IMR-90 (cell line): ENCODE results near the gene ROBO2. TPM values are rescaled to one million over a fixed set of nuclear protein-coding genes. Genes with fewer than 3 reads are reported as not detected.

ENCODE experiments used
- ATAC-seq: fragments of 200-7000 bp; cut with Tn5 transposase; 2 replicates; pipeline ENCODE4 v1.9.1; 2020; ENCODE audit warnings: low read depth, mild to moderate bottlenecking, moderate library complexity
- BruUV-seq: library from RNA; stranded (reverse); fragments of 400-500 nt; replicated peaks from 2 replicates; lab custom pipeline; 2021; lab: Mats Ljungman, UMichigan
- CTCF ChIA-PET: fragments of 300-600 bp; formaldehyde crosslinking; extraction: SDS; loops from one replicate; lab custom pipeline; 2021; ENCODE audit warnings: antibody characterized with exemption; lab: Yijun Ruan, JAX
- POLR2A ChIA-PET: fragments of 300-600 bp; sonication (Branson Sonifier 250); formaldehyde crosslinking; loops from one replicate; lab custom pipeline; 2022; ENCODE audit warnings: antibody characterized with exemption; ENCODE audit not compliant: unreplicated experiment; lab: Charles Lee
- DNase-seq: peaks from one replicate; pipeline ENCODE4 v3.0.0; 2013
- H2AFZ ChIP-seq: replicated peaks from 2 replicates; pipeline ENCODE3; 2013; ENCODE audit warnings: low read length, mild to moderate bottlenecking; ENCODE audit not compliant: poor library complexity
- H2AK5ac ChIP-seq: 2 replicates; pipeline ENCODE4 v1.6.1; 2013; ENCODE audit warnings: low read depth, low read length, inconsistent platforms
- H2AK9ac ChIP-seq: replicated peaks from 2 replicates; pipeline ENCODE3; 2013; ENCODE audit warnings: mild to moderate bottlenecking, low read depth, low read length, moderate library complexity; ENCODE audit not compliant: poor library complexity
- H2BK120ac ChIP-seq: 2 replicates; pipeline ENCODE4 v1.6.1; 2013; ENCODE audit warnings: low read depth, low read length, inconsistent platforms
- H2BK15ac ChIP-seq: 3 replicates; pipeline ENCODE4 v1.6.1; 2013; ENCODE audit warnings: low read depth, low read length, inconsistent platforms
- H2BK20ac ChIP-seq: 2 replicates; pipeline ENCODE4 v1.6.1; 2013; ENCODE audit warnings: low read depth, mild to moderate bottlenecking, inconsistent platforms, low read length, moderate library complexity
- H2BK5ac ChIP-seq: 2 replicates; pipeline ENCODE4 v1.6.1; 2013; ENCODE audit warnings: mild to moderate bottlenecking, low read depth, low read length, inconsistent platforms; ENCODE audit not compliant: poor library complexity, severe bottlenecking
- H3K14ac ChIP-seq: replicated peaks from 2 replicates; pipeline ENCODE4 v1.6.1; 2013; ENCODE audit warnings: low read depth, low read length, inconsistent platforms
- H3K18ac ChIP-seq: 2 replicates; pipeline ENCODE4 v1.6.1; 2013; ENCODE audit warnings: low read depth, low read length, control low read depth
- H3K23ac ChIP-seq: 2 replicates; pipeline ENCODE4 v1.6.1; 2013; ENCODE audit warnings: low read depth, low read length, inconsistent platforms
- H3K27ac ChIP-seq: 2 replicates; pipeline ENCODE4 v1.5.1; 2013; ENCODE audit warnings: mild to moderate bottlenecking, control low read depth, low read length; ENCODE audit not compliant: insufficient read depth
- H3K27me3 ChIP-seq: 2 replicates; pipeline ENCODE4 v1.6.1; 2013; ENCODE audit warnings: low read length; ENCODE audit not compliant: control insufficient read depth, insufficient read depth
- H3K36me3 ChIP-seq: 2 replicates; pipeline ENCODE4 v1.6.1; 2013; ENCODE audit warnings: low read length, mixed read lengths; ENCODE audit not compliant: control insufficient read depth, insufficient read depth
- H3K4ac ChIP-seq: 2 replicates; pipeline ENCODE4 v1.6.1; 2013; ENCODE audit warnings: low read depth, low read length, inconsistent platforms
- H3K4me1 ChIP-seq: 2 replicates; pipeline ENCODE4 v1.6.1; 2013; ENCODE audit warnings: low read length, mixed read lengths; ENCODE audit not compliant: control insufficient read depth, insufficient read depth
- H3K4me2 ChIP-seq: 2 replicates; pipeline ENCODE4 v1.6.1; 2013; ENCODE audit warnings: low read depth, mild to moderate bottlenecking, control low read depth, low read length, moderate library complexity
- H3K4me3 ChIP-seq: 2 replicates; pipeline ENCODE4 v1.5.1; 2013; ENCODE audit warnings: low read depth, mild to moderate bottlenecking, control low read depth, low read length, moderate library complexity; ENCODE audit not compliant: insufficient read depth
- H3K56ac ChIP-seq: 2 replicates; pipeline ENCODE4 v1.6.1; 2013; ENCODE audit warnings: low read length, inconsistent platforms; ENCODE audit not compliant: insufficient read depth; ENCODE audit errors: extremely low read depth
- H3K79me1 ChIP-seq, 2 experiments: 2 replicates each; pipeline ENCODE4 v1.6.1; 2013; ENCODE audit warnings: low read length in 2 of 2, inconsistent platforms in 1 of 2, low read depth in 1 of 2
- H3K9ac ChIP-seq: 2 replicates; pipeline ENCODE4 v1.6.1; 2013; ENCODE audit warnings: low read depth, low read length, control low read depth
- H3K9me1 ChIP-seq: 2 replicates; pipeline ENCODE4 v1.6.1; 2013; ENCODE audit warnings: low read length, inconsistent platforms; ENCODE audit not compliant: insufficient read depth
- H3K9me3 ChIP-seq: 2 replicates; pipeline ENCODE4 v1.6.1; 2013; ENCODE audit warnings: low read length; ENCODE audit not compliant: control insufficient read depth, insufficient read depth
- H4K20me1 ChIP-seq: 2 replicates; pipeline ENCODE4 v1.6.1; 2013; ENCODE audit warnings: low read length, inconsistent platforms; ENCODE audit not compliant: insufficient read depth
- H4K5ac ChIP-seq: 2 replicates; pipeline ENCODE4 v1.6.1; 2013; ENCODE audit warnings: mild to moderate bottlenecking, low read depth, low read length, control low read depth
- H4K8ac ChIP-seq, 2 experiments: 2 replicates each; pipeline ENCODE4 v1.6.1; 2013; ENCODE audit warnings: low read depth in 2 of 2, low read length in 2 of 2, control low read depth in 1 of 2, inconsistent platforms in 1 of 2
- H4K91ac ChIP-seq: 2 replicates; pipeline ENCODE4 v1.6.1; 2013; ENCODE audit warnings: low read depth, low read length, inconsistent platforms; ENCODE audit not compliant: insufficient read depth
- MAFK ChIP-seq: IDR thresholded peaks from 2 replicates; pipeline ENCODE4 v1.6.1; 2012; ENCODE audit warnings: low read depth, low read length, improper control_type of control experiment
- RAD21 ChIP-seq: IDR thresholded peaks from 2 replicates; pipeline ENCODE4 v1.6.1; 2012; ENCODE audit warnings: low read length, improper control_type of control experiment
- WGBS, 2 experiments: methylation state at CpG; one replicate each; pipeline versions ENCODE4 v1.1.5 to v1.1.7; 2013; ENCODE audit warnings: missing lambda C conversion rate in 2 of 2; ENCODE audit not compliant: insufficient read length in 1 of 2; ENCODE audit errors: extremely low coverage in 2 of 2; 5-methylcytosine and 5-hydroxymethylcytosine counted together
- dilution Hi-C: fragments of 300-500 bp; cut with HindIII; formaldehyde crosslinking; loops from one replicate; pipeline ENCODE4 v1.14.3; 2018; ENCODE audit warnings: low sequenced_read_pairs; ENCODE audit not compliant: unreplicated experiment
- in situ Hi-C: fragments of 300-500 bp; cut with MboI; formaldehyde crosslinking; loops from 3 replicates; pipeline ENCODE4 v1.14.3; 2019; ENCODE audit warnings: low sequenced_read_pairs, inconsistent platforms, mixed read lengths
- intact Hi-C: fragments of 100-400 bp; cut with micrococcal nuclease; formaldehyde crosslinking; loops from 2 replicates; pipeline ENCODE4 v1.10.0; 2022
- polyA plus RNA-seq, 3 experiments: library from polyadenylated mRNA; depleted of rRNA; stranded (reverse); fragments of >200 nt; gene quantifications; 2 replicates each; pipeline ENCODE4 v1.2.3, GENCODE V29; 2012; ENCODE audit warnings: low replicate concordance in 1 of 3
- total RNA-seq: library from RNA; depleted of rRNA; stranded (reverse); fragments of >200 nt; gene quantifications from 2 replicates; pipeline ENCODE4 v1.2.3, GENCODE V29; 2012

ROBO2 gene
- total and polyA plus RNA-seq, 2 of the 4 experiments (the other 2 are of a cell fraction): 9.3 to 14.5 TPM

DNA sequence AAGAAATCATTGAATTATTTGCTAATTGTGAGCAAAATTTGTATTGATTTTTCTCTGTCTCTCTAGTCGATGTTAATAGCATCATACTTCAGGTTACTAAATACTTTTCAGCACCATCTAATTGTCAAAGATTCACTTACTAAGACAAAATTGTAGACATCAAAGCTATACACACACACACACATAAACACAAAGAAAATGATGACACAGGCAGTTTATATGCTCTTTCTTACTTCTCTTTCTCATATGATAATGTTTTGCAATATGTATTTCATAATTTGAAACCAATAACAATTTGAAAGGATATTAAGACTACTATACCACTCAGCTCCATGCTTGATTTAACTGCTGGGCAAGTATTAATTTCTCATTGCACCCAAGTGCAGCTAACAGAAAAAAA is 406.2 kb downstream of the ROBO2 start:
- no peak overlapping the region for H3K4me2 ChIP-seq
- H3K9me1 ChIP-seq: no peaks in the 10 kb centered on the region
- no peak overlapping the region for H2AK9ac ChIP-seq
- ChIA-PET POLR2A (no interaction called here), CTCF (interaction anchor here (0.6 kb wide), 1 partner anchor 14 kb away, joined by 3 read pairs; no protein-coding TSS in a partner anchor)
- TF ChIP-seq RAD21 (no peak), MAFK (peak; percentile 79)
- no peak overlapping the region for H3K4me3 ChIP-seq
- no peak overlapping the region for H3K18ac ChIP-seq
- ATAC-seq (no peak), DNase-seq (no peak)
- no peaks in the 10 kb centered on the region for H3K79me1 ChIP-seq
- in situ Hi-C loops (no loop called here), dilution Hi-C loops (no loop called here), intact Hi-C loops (no loop called here)
- no peak overlapping the region for H3K4ac ChIP-seq
- H3K9me3 ChIP-seq: no peaks in the 10 kb centered on the region
- H2BK20ac ChIP-seq: no peak overlapping the region
- H3K23ac ChIP-seq: no peak overlapping the region
- H2AFZ ChIP-seq: no peak overlapping the region
- WGBS, 2 experiments: no CpG with 5 or more reads among the region's 1 CpG
- no peaks in the 10 kb centered on the region for H3K36me3 ChIP-seq
- no peak overlapping the region for H2BK15ac ChIP-seq
- H3K4me1 ChIP-seq: no peaks in the 10 kb centered on the region
- H3K27me3 ChIP-seq: no peaks in the 10 kb centered on the region
- no peak overlapping the region for H3K9ac ChIP-seq
- H3K14ac ChIP-seq: no peak overlapping the region
- H2BK5ac ChIP-seq: no peak overlapping the region
- H2BK120ac ChIP-seq: no peak overlapping the region
- no peak overlapping the region for H4K8ac ChIP-seq
- no peaks in the 10 kb centered on the region for H4K20me1 ChIP-seq
- H2AK5ac ChIP-seq: no peak overlapping the region
- H4K5ac ChIP-seq: no peak overlapping the region
- no peak overlapping the region for H4K91ac ChIP-seq
- no TSS peak for BruUV-seq
- no peak overlapping the region for H3K56ac ChIP-seq
- no peak overlapping the region for H3K27ac ChIP-seq
